ENCODE results near the gene OR10D3.
"Not testable (repeated sequence)": the region's sequence is repeated elsewhere in the genome, so short reads cannot be mapped to it uniquely, and the experiment has no call there.

Gene OR10D3, protein sequence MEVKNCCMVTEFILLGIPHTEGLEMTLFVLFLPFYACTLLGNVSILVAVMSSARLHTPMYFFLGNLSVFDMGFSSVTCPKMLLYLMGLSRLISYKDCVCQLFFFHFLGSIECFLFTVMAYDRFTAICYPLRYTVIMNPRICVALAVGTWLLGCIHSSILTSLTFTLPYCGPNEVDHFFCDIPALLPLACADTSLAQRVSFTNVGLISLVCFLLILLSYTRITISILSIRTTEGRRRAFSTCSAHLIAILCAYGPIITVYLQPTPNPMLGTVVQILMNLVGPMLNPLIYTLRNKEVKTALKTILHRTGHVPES

DNA sequence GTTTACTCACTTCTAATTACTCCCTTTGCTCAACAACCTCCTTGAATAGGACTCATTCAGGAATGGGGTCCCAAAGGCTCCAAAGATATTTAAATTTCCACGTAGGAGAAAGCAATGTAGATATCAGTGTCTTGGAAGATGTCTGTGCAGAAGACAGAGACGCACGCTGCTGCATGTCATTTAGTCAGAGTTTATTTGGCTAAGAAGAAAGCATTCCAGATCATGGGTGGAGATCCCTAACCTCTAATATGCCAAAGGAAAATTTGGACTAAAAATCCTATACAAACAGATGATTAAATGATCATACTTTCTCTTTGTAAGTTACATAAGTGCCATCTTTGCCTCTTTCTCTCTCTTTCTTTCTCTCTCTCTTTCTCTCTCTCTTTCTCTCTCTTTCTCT is at the start of gene OR10D3:
Gene OR10D3 (plus strand): TSS at position 278 of the 400 bp plus-strand sequence. CDS start 1,925 bp downstream, outside the sequence.
- TF ChIP-seq Cebpa-rat (IDR thresholded peaks at IDR 0.05), result no peak
- Histone ChIP-seq H3K9ac (no peak within 1 kb of the TSS), H3K4me3 (no peak within 1 kb of the TSS), H3K27me3 (no peaks in the 10 kb centered on the region), H3K36me3 (no peaks in the 10 kb centered on the region), H4K20me1 (no peaks in the 10 kb centered on the region), H3K4me2 (no peak within 1 kb of the TSS), H3K4me1 (no peaks in the 10 kb centered on the region), H3K27ac (no peak within 1 kb of the TSS), H3K9me3 (no peaks in the 10 kb centered on the region)

DNA sequence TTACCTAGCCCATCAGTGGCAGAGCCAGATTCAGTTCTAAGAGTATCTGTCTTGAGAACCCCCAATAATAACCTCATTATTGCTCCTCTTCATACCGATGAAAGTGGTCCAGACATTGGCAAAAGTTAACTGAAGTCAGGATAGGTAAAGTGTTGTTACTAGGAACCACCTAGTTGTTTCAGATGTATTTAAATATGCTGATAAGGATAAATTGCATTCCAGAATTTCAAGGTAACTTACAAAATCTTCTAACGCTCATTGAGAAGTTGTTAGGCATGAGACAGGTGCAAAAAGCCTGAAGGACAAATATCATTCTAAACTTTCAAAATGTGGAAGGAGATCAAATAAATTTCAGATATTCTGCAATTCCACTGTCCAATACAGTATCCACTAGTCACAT is 40.1 kb upstream of the OR10D3 start:
- H3K27ac ChIP-seq, result no peak overlapping the region
- H3K4me2 ChIP-seq, result no peak overlapping the region
- no peaks in the 10 kb centered on the region for H3K36me3 ChIP-seq
- no peak overlapping the region for H3K9ac ChIP-seq
- H3K4me3 ChIP-seq, result no peak overlapping the region
- peaks cover 11% of the 10 kb centered on the region for H3K9me3 ChIP-seq
- no peaks in the 10 kb centered on the region for H3K27me3 ChIP-seq
- H3K4me1 ChIP-seq, result no peaks in the 10 kb centered on the region
- no peak for TF ChIP-seq Cebpa-rat (IDR thresholded peaks at IDR 0.05)
- H4K20me1 ChIP-seq, result no peaks in the 10 kb centered on the region

DNA sequence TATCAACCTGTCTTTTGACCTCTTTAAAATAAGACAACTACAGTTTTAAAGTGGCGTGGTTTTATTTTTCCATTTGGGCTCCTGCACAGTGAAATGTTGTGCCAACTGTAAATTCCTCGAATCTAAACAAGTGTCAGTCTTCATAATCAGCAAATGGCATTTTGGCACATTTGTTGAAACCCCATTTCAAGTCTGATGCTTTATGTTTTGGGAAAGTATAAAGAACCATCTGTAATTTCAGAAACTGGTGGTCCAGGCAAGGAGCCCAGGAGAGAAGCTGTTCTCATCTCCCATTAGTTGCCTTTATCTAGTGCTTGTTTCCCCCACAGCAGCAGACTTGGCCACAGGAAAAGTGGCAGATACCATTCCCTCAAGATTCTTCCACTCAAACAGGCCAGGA is 35.2 kb upstream of the OR10D3 start:
- H3K4me2 ChIP-seq, result no peak overlapping the region
- no peak for TF ChIP-seq Cebpa-rat (IDR thresholded peaks at IDR 0.05)

DNA sequence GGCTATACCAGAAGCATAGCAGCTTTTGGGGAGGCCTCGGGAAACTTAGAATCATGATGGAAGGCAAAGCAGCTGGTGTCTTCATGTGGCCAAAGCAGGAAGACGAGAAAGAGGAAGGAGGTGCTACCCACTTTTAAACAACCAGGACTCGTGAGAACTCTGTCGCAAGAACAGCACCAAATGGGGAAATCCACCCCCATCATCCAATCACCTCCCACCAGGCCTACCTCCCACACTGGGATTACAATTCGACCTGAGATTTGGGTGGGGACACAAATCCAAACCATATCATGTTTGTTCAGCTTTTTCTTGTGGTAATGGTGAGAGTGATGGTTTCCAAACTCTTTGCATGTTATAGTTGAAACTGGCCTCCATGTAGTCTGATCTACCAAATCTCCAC is 32.5 kb upstream of the OR10D3 start:
- H3K9ac ChIP-seq, result no peak overlapping the region
- no peak overlapping the region for H3K4me2 ChIP-seq
- peak; percentile 34; the same call in 1 of the 2 replicates for TF ChIP-seq Cebpa-rat (IDR thresholded peaks at IDR 0.05)
- no peak overlapping the region for H3K4me3 ChIP-seq
- H4K20me1 ChIP-seq, result no peaks in the 10 kb centered on the region
- H3K4me1 ChIP-seq, result peaks cover 6% of the 10 kb centered on the region; the same call in 1 of the 2 replicates
- H3K36me3 ChIP-seq, result no peaks in the 10 kb centered on the region
- peaks cover 6% of the 10 kb centered on the region; the same call in 1 of the 2 replicates for H3K9me3 ChIP-seq
- H3K27ac ChIP-seq, result no peak overlapping the region
- no peaks in the 10 kb centered on the region for H3K27me3 ChIP-seq

More for the DNA sequence above, 35.2 kb upstream of the OR10D3 start:
- no peaks in the 10 kb centered on the region for H3K36me3 ChIP-seq
- H3K27me3 ChIP-seq, result no peaks in the 10 kb centered on the region
- no peaks in the 10 kb centered on the region for H4K20me1 ChIP-seq
- peaks cover 6% of the 10 kb centered on the region; the same call in 1 of the 2 replicates for H3K4me1 ChIP-seq
- H3K27ac ChIP-seq, result no peak overlapping the region
- no peak overlapping the region for H3K4me3 ChIP-seq
- no peak overlapping the region for H3K9ac ChIP-seq
- H3K9me3 ChIP-seq, result peaks cover 6% of the 10 kb centered on the region; the same call in 1 of the 2 replicates

DNA sequence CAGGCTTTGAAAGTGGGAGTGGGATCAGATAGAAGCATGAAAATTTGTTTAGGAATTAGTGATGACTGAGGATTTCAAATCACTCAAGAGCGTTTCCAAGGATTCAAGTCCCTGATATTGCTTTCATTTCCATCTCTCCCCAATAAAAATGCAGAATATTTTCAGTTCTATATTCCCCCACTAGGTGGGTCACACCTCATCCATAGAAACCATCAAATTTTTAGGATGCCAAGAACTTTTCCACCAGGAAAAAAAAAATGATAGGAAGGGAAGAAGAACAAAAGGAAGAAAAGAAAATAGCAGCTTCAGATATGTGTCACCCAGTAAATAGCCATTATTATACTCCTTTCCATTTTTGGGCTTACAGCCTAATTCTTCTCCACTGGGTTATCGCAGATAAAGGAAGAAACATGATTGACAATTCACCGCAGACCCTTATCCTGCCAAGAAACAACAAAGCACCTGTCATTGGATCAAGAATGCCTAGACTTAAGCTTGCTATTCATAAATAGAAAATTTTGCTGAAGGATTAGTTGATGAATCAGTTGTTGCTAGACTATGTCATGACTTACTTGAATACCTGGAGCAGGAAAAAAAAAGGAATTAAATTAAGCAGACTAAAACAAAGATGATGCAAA is 30.3 kb upstream of the OR10D3 start:
- H3K9me3 ChIP-seq, result peaks cover 6% of the 10 kb centered on the region; the same call in 1 of the 2 replicates
- H3K9ac ChIP-seq, result no peak overlapping the region
- H3K36me3 ChIP-seq, result no peaks in the 10 kb centered on the region
- no peak overlapping the region for H3K4me3 ChIP-seq
- H3K27me3 ChIP-seq, result no peaks in the 10 kb centered on the region
- TF ChIP-seq Cebpa-rat (IDR thresholded peaks at IDR 0.05), result no peak
- H3K27ac ChIP-seq, result no peak overlapping the region
- H3K4me1 ChIP-seq, result peaks cover 6% of the 10 kb centered on the region; the same call in 1 of the 2 replicates
- H3K4me2 ChIP-seq, result no peak overlapping the region
- H4K20me1 ChIP-seq, result no peaks in the 10 kb centered on the region

DNA sequence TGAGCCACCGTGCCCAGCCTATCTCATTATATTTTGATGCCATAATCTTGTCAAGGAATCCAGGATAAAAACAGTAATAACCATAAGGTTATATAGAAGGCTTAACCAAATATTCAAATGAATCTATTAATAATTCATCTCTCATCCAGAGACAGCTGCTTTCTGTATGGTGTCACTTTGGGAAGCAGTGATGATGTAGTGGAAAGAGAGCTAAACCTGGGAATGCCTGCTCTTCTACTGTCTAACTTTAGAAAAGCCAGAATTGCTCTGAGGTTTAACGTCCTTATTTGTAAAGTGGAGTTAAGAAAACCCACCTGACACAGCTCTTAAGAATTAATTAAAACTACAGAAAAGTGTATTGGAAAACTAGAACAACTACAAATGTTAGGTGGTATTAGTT is 29.3 kb upstream of the OR10D3 start:
- Histone ChIP-seq H4K20me1 (no peaks in the 10 kb centered on the region), H3K9me3 (peaks cover 6% of the 10 kb centered on the region; the same call in 1 of the 2 replicates), H3K4me3 (no peak overlapping the region), H3K4me2 (no peak overlapping the region), H3K27ac (no peak overlapping the region), H3K4me1 (peaks cover 6% of the 10 kb centered on the region; the same call in 1 of the 2 replicates), H3K36me3 (no peaks in the 10 kb centered on the region), H3K27me3 (no peaks in the 10 kb centered on the region), H3K9ac (no peak overlapping the region)
- no peak for TF ChIP-seq Cebpa-rat (IDR thresholded peaks at IDR 0.05)

DNA sequence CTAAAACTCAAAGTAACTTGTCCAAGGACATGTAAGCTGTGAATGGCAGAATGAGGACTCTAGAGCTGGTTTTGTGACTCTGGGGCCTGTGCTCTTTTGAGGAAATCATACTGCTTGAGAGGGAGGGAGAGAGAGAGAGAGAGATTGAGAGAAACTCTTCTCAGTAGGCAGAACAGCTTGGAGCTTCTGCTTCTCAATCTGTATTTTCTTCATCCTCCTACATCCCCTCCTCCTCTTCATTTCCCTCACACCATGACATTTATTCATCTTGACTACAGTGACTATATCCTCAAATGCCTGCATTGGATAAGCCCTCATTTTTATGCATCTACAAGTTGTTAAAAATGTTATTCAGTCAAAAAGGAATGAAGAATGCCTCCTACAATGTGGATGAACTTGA is 23.7 kb upstream of the OR10D3 start:
- Histone ChIP-seq H3K9me3 (no peaks in the 10 kb centered on the region), H3K4me2 (no peak overlapping the region), H3K4me1 (no peaks in the 10 kb centered on the region), H3K4me3 (no peak overlapping the region), H3K27me3 (no peaks in the 10 kb centered on the region), H3K36me3 (no peaks in the 10 kb centered on the region), H4K20me1 (no peaks in the 10 kb centered on the region), H3K9ac (no peak overlapping the region), H3K27ac (no peak overlapping the region)
- TF ChIP-seq Cebpa-rat (IDR thresholded peaks at IDR 0.05), result no peak

DNA sequence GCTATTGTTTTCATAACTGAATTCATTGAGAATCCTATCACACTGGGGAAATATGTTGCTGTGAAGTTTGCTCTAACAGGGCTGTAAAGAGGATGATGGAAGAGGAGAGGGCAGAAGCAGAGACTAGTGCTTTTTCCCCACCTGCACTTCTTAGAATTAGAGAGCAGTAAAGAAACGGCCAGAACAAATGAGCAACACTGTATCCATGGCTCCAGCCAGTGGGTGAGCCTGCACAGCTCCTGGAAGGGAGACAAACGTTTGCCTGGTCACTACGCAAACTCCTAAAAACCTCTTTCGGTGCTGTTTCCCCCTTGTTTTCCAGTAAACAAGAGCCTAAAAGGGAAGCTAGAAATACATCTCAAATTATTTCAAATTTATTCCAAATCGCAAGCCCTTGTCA is 22.2 kb upstream of the OR10D3 start:
- H3K27ac ChIP-seq, result no peak overlapping the region
- no peaks in the 10 kb centered on the region for H3K36me3 ChIP-seq
- no peaks in the 10 kb centered on the region for H3K4me1 ChIP-seq
- no peak overlapping the region for H3K4me3 ChIP-seq
- H4K20me1 ChIP-seq, result no peaks in the 10 kb centered on the region
- H3K9ac ChIP-seq, result no peak overlapping the region
- no peak overlapping the region for H3K4me2 ChIP-seq
- H3K9me3 ChIP-seq, result no peaks in the 10 kb centered on the region
- TF ChIP-seq Cebpa-rat (IDR thresholded peaks at IDR 0.05), result no peak
- H3K27me3 ChIP-seq, result no peaks in the 10 kb centered on the region

DNA sequence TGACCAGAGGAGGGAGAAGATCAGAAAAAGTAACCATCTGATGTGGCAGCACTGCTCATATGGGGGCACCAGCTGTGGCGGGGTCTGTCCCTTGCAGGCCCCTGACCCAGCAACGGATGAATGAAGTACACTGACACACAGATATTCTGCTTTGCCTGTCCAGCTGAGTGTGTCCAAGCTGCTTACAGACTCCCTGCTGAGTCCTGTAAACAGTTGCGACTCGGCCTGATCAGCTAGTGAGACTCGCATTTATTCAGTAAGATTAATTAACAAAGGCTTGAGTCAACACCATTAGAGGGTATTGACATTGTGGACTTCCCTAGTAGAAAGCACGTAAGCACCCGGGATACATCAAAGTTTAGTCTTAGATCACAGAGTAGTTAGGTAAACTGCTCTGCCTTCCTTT is 15.3 kb upstream of the OR10D3 start:
- Histone ChIP-seq H4K20me1 (no peaks in the 10 kb centered on the region), H3K36me3 (no peaks in the 10 kb centered on the region), H3K27me3 (no peaks in the 10 kb centered on the region), H3K9me3 (no peaks in the 10 kb centered on the region), H3K27ac (no peak overlapping the region), H3K9ac (no peak overlapping the region), H3K4me3 (no peak overlapping the region), H3K4me1 (no peaks in the 10 kb centered on the region), H3K4me2 (no peak overlapping the region)
- TF ChIP-seq Cebpa-rat (IDR thresholded peaks at IDR 0.05), result no peak

DNA sequence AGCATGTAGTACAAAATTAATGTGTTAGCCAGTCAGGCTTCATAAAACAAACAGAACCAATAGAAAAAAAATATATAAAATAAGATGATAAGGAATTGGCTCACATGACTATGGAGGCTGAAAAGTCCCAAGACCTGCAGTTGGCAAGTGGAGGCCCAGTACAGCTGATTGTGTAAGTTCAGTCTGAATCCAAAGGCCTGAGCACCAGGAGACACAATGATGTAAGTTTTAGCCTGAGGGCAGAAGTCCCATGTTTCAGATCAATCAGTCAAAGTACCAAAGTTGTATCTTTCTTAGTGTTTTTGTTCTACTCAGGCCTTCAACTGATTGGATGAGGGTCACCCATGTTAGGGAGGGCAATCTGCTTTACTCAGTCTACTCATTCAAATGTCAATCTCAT is 14.3 kb upstream of the OR10D3 start:
- Histone ChIP-seq H3K36me3 (no peaks in the 10 kb centered on the region), H3K9ac (no peak overlapping the region), H3K4me3 (no peak overlapping the region), H3K27me3 (no peaks in the 10 kb centered on the region), H3K4me1 (no peaks in the 10 kb centered on the region), H3K4me2 (no peak overlapping the region), H4K20me1 (no peaks in the 10 kb centered on the region), H3K9me3 (no peaks in the 10 kb centered on the region), H3K27ac (no peak overlapping the region)
- no peak for TF ChIP-seq Cebpa-rat (IDR thresholded peaks at IDR 0.05)

DNA sequence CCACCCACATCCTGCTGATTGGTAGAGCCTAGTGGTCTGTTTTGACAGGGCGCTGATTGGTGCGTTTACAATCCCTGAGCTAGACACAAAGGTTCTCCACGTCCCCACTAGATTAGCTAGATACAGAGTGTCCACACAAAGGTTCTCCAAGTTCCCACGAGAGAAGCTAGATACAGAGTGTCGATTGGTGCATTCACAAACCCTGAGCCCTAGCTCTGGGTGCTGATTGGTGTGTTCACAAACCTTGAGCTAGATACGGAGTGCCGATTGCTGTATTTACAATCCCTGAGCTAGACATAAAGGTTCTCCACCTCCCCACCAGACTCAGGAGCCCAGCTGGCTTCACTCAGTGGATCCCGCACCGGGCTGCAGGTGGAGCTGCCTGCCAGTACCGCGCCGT is 12.8 kb upstream of the OR10D3 start:
- H3K27me3 ChIP-seq, H4K20me1 ChIP-seq, H3K9me3 ChIP-seq, H3K4me1 ChIP-seq, H3K9ac ChIP-seq, H3K27ac ChIP-seq, H3K4me2 ChIP-seq, H3K4me3 ChIP-seq, H3K36me3 ChIP-seq: not testable (repeated sequence)

Data from BLaER1 (cell line).